Heart left ventricle (tissue), 13 donors: ENCODE measurements around the gene EMP1.

Source experiments
- POLR2A ChIP-seq, 2 donors: fragments of 450-650 bp; IDR thresholded peaks; one replicate each; pipeline ENCODE4 v1.6.1; 2017; ENCODE audit warnings: antibody characterized with exemption in 2 of 2, mild to moderate bottlenecking in 2 of 2, moderate library complexity in 2 of 2
- TF ChIP-seq, protein P1 (sequence below), 12 donors: fragments of 200-600 bp; sonication (generic) in 4 of 12; IDR thresholded peaks; one replicate each; pipeline versions ENCODE4 v1.5.0 to v1.8.0; 2018 to 2022; ENCODE audit warnings: antibody characterized with exemption in 12 of 12, mild to moderate bottlenecking in 5 of 12
- donor health status: ischemic (EF 13 %, LVEDD 7.1; RV severe dilation, severe dysfunction).
- donor health status: DM: no; HTN: yes; CAD: no.
- donor health status: DM: no; HTN: no; CAD: no.
- donor health status: ischemic (EF 25% LVEDD 6.9; RV normal size, moderate dysfunction).
- donor health status: ischemic (EF 25% LVEDD 5.7; RV mildly dilated, moderate dysfunction).
- donor health status: ischemic (EF 35%, LVEDD 5.7; RV mildly dilated, moderate dysfunction).
- donor health status: nonischemic (EF 11% LVEDD 7.7; RV severe dilation, severe dysfunction).
- donor health status: DM: yes; HTN: yes; CAD: no.
- donor health status: PGD.
- donor health status: ischemic (EF 29% LVEDD 5.4; RV normal size, mild dysfunction).
- donor health status: nonischemic (EF 23%, LVEDD 6.1; RV moderate dilation, normal function).

DNA sequence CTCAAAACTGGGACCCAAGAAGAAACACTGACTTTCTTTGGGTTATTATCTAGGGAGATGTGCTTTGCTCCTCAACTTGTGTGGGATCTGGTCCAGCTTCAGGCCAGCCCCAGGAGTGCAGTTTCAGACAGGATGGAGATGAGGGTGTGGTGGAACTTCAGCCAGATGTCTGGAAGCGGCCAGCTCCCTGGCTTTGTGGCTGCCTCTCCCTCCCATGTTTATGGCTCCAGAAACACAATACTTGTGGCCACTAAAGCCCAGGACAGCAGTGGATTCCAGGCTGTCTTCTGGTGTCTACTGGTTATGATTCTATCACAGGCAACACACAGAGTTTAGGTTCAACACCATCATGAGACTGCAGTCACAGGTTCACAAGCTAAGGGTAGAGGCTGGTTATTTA is 44.2 kb upstream of the EMP1 start:
- TF ChIP-seq, protein P1, sequence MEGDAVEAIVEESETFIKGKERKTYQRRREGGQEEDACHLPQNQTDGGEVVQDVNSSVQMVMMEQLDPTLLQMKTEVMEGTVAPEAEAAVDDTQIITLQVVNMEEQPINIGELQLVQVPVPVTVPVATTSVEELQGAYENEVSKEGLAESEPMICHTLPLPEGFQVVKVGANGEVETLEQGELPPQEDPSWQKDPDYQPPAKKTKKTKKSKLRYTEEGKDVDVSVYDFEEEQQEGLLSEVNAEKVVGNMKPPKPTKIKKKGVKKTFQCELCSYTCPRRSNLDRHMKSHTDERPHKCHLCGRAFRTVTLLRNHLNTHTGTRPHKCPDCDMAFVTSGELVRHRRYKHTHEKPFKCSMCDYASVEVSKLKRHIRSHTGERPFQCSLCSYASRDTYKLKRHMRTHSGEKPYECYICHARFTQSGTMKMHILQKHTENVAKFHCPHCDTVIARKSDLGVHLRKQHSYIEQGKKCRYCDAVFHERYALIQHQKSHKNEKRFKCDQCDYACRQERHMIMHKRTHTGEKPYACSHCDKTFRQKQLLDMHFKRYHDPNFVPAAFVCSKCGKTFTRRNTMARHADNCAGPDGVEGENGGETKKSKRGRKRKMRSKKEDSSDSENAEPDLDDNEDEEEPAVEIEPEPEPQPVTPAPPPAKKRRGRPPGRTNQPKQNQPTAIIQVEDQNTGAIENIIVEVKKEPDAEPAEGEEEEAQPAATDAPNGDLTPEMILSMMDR (IDR thresholded peaks at IDR 0.05) = no peak
- TF ChIP-seq POLR2A (IDR thresholded peaks at IDR 0.05) = no peak
